Right lobe of liver (tissue), 6 donors: Measurements from ENCODE around the gene DAPK1. TPM values are rescaled to one million over a fixed set of nuclear protein-coding genes. Genes with fewer than 3 reads are reported as not detected.

Experiments used
- ATAC-seq, 4 donors: fragments of 200-7000 bp; cut with Tn5 transposase; one replicate each; pipeline ENCODE4 v1.9.1; 2020; ENCODE audit warnings: mild to moderate bottlenecking in 4 of 4, moderate library complexity in 4 of 4
- DNase-seq, 3 donors: peaks; one replicate each; pipeline ENCODE4 v3.0.0-alpha.2; 2020
- H3K27ac ChIP-seq, 3 donors: fragments of 200-600 bp; one replicate each; pipeline ENCODE4 v1.8.0; 2022
- H3K27me3 ChIP-seq, 2 donors: fragments of 200-600 bp; one replicate each; pipeline ENCODE4 v1.8.0; 2022
- H3K36me3 ChIP-seq, 4 donors: fragments of 200-600 bp; sonication (generic) in 1 of 4; one replicate each; pipeline versions ENCODE4 v1.5.1 to v1.8.0; 2017 to 2022; ENCODE audit warnings: control low read depth in 1 of 4
- H3K4me1 ChIP-seq, 4 donors: fragments of 200-600 bp; sonication (generic) in 1 of 4; one replicate each; pipeline versions ENCODE4 v1.5.1 to v1.8.0; 2017 to 2022; ENCODE audit warnings: control low read depth in 1 of 4
- H3K4me3 ChIP-seq, 3 donors: fragments of 200-600 bp; one replicate each; pipeline ENCODE4 v1.8.0; 2022
- H3K9me3 ChIP-seq, 4 donors: fragments of 200-600 bp; sonication (generic) in 1 of 4; one replicate each; pipeline versions ENCODE4 v1.5.1 to v1.8.0; 2017 to 2022; ENCODE audit warnings: control low read depth in 1 of 4
- POLR2A ChIP-seq: fragments of 450-650 bp; IDR thresholded peaks from one replicate; pipeline ENCODE4 v1.6.1; 2017; ENCODE audit warnings: antibody characterized with exemption, mild to moderate bottlenecking
- WGBS: methylation state at CpG from one replicate; pipeline ENCODE4 v1.1.6; 2018; ENCODE audit warnings: low coverage, low lambda C conversion rate; ENCODE audit not compliant: insufficient coverage; ENCODE audit errors: missing lambda C conversion rate; 5-methylcytosine and 5-hydroxymethylcytosine counted together
- intact Hi-C, 2 donors: fragments of 100-400 bp; cut with DNase I; formaldehyde crosslinking; loops; one replicate each; pipeline versions ENCODE4 v1.11.2 to v1.14.1; 2022
- total RNA-seq, 6 experiments: library from RNA; depleted of rRNA in 2 of 6; stranded (reverse); fragments of >200 nt in 2 of 6; fragmentation: NEBNext Ultra II Directional in 3 of 6; extraction: Animal tissue kit (Norgen Biotek cat#: 25700) in 3 of 6; gene quantifications; one replicate each; pipeline versions ENCODE4 v1.1.0 to v1.2.4, GENCODE V29; 2016 to 2023
- TF ChIP-seq, protein P1 (sequence below), 4 donors: fragments of 200-600 bp in 3 of 4; fragments of 450-650 bp in 1 of 4; IDR thresholded peaks; one replicate each; pipeline versions ENCODE4 v1.5.1 to v1.8.0; 2016 to 2022; ENCODE audit warnings: antibody characterized with exemption in 4 of 4, mild to moderate bottlenecking in 2 of 4
- donor health status: DM: no; HTN: yes; CAD: no.
- donor health status: DM: no; HTN: no; CAD: no.
- donor health status: DM: no; HTN: no; CAD: no.
- donor health status: DM: no; HTN: yes; CAD: no.
- donor health status: DM: no; HTN: yes; CAD: no.

The DAPK1 gene
- total RNA-seq, 6 experiments from 2014 or later = 17.4 to 55.0 (median 33.9) TPM

DNA sequence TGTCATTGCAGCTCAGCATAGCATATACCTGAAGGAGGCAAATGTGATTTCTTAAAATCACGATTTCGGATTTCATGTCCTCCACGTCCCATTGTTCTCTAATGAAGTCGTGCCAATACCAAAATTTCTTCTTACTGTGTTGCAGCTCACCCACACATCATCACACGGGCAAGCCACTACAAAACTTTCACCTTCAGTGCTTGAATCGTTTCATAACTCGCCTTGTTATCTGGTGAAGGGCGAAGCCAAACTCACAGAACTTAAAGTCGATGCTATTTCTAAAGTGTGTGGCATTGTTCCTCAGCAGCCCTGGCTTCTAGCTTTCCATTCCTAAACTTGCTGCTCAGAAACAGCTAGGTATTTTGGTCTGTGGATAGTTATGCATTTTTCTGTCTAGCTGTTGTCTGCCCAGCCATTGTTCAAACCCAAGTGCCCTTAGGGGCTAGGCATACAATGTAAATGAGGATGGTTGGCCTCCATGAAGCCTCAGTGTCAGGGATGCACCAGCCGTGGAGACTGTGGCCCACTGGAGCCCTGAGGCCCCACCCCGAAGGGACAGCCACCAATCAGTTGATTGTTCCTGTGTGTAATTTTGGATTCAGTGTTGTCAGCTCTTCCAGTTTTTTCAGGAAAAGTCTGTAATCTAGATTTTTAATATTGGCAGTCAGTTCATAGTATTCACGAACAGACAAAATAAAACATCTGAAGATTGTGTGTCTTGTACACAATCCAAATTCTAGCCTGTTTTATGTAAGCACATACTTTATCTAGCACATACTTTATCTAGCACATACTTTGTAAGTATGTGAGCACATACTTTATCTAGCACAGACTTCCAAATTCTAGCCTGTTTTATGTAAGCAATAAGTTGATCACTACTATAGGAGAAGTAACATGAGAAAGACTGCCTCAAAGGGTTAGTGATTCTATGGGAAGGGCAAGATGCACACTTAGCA is 112.8 kb downstream of the DAPK1 start:
- H3K4me1 ChIP-seq = peaks cover 0 to 43% (median 18%) of the 10 kb centered on the region in 4 donors
- peak in 2 of 4 donors; percentile 5 to 39 for ATAC-seq
- intact Hi-C loops = no loop called here
- no peak overlapping the region for H3K4me3 ChIP-seq
- H3K36me3 ChIP-seq = no peaks in the 10 kb centered on the region
- no peaks in the 10 kb centered on the region for H3K9me3 ChIP-seq
- TF ChIP-seq, protein P1, sequence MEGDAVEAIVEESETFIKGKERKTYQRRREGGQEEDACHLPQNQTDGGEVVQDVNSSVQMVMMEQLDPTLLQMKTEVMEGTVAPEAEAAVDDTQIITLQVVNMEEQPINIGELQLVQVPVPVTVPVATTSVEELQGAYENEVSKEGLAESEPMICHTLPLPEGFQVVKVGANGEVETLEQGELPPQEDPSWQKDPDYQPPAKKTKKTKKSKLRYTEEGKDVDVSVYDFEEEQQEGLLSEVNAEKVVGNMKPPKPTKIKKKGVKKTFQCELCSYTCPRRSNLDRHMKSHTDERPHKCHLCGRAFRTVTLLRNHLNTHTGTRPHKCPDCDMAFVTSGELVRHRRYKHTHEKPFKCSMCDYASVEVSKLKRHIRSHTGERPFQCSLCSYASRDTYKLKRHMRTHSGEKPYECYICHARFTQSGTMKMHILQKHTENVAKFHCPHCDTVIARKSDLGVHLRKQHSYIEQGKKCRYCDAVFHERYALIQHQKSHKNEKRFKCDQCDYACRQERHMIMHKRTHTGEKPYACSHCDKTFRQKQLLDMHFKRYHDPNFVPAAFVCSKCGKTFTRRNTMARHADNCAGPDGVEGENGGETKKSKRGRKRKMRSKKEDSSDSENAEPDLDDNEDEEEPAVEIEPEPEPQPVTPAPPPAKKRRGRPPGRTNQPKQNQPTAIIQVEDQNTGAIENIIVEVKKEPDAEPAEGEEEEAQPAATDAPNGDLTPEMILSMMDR (IDR thresholded peaks at IDR 0.05) = no peak
- no peak for TF ChIP-seq POLR2A
- DNase-seq = no peak
- H3K27ac ChIP-seq = peak overlapping the region in 2 of 3 donors; percentile 42 to 89
- no peaks in the 10 kb centered on the region for H3K27me3 ChIP-seq
- WGBS = 42% methylated on average over 12 of the region's 12 CpGs

DNA sequence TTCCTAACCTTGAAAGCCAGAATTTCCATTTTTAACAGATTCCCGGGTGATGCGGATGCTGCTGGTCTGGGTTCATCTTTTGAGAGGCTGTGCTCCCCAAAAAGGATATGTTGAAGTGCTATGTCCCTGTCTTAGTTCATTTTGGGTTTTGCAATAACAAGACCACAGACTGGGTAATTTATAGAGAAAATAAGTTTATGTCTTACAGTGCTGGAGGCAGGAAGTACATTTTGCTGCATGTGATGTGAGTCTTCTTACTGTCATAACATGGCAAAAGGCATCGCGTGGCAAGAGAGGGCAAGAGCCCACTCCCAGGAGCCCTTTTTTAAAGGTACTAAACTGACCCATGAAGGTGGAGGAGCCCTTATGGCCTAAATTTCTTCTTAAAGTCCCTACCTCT is 114.1 kb downstream of the DAPK1 start:
- Histone ChIP-seq H3K27ac (peak overlapping the region; percentile 34 to 89 (median 86)), H3K4me3 (no peak overlapping the region), H3K27me3 (no peaks in the 10 kb centered on the region), H3K36me3 (no peaks in the 10 kb centered on the region), H3K4me1 (peaks cover 0 to 43% (median 18%) of the 10 kb centered on the region in 4 donors), H3K9me3 (no peaks in the 10 kb centered on the region)
- WGBS = 74% methylated on average over 4 of the region's 4 CpGs
- TF ChIP-seq POLR2A = no peak
- TF ChIP-seq, protein P1 (IDR thresholded peaks at IDR 0.05) = no peak
- intact Hi-C loops = no loop called here
- DNase-seq = no peak
- no peak for ATAC-seq

DNA sequence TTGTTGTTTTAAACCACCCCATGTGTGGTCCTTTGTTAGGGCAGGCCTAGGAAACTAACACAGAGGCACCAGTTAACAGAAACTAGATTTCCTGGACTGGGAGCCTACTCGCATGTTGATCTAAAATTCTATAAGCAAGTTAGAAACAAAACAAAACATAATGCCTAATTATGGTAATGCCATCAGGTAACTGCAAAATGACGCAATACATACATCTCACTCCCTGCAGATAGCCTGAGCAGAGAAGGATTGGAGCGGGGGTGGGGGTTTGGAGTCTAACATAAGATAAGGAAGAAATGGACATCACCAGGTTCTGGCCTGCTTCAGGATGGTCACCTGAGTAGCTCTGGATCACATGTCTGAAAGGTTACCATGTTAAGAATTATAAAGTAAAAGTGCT is 114.9 kb downstream of the DAPK1 start:
- Histone ChIP-seq H3K36me3 (no peaks in the 10 kb centered on the region), H3K27ac (peak overlapping the region; percentile 33 to 89 (median 86)), H3K4me1 (peaks cover 0 to 43% (median 18%) of the 10 kb centered on the region in 4 donors), H3K27me3 (no peaks in the 10 kb centered on the region), H3K4me3 (no peak overlapping the region), H3K9me3 (no peaks in the 10 kb centered on the region)
- intact Hi-C loops = no loop called here
- WGBS = 95% methylated on average over 3 of the region's 3 CpGs
- DNase-seq (no peak), ATAC-seq (no peak)
- TF ChIP-seq, protein P1 (IDR thresholded peaks at IDR 0.05) = no peak
- no peak for TF ChIP-seq POLR2A

DNA sequence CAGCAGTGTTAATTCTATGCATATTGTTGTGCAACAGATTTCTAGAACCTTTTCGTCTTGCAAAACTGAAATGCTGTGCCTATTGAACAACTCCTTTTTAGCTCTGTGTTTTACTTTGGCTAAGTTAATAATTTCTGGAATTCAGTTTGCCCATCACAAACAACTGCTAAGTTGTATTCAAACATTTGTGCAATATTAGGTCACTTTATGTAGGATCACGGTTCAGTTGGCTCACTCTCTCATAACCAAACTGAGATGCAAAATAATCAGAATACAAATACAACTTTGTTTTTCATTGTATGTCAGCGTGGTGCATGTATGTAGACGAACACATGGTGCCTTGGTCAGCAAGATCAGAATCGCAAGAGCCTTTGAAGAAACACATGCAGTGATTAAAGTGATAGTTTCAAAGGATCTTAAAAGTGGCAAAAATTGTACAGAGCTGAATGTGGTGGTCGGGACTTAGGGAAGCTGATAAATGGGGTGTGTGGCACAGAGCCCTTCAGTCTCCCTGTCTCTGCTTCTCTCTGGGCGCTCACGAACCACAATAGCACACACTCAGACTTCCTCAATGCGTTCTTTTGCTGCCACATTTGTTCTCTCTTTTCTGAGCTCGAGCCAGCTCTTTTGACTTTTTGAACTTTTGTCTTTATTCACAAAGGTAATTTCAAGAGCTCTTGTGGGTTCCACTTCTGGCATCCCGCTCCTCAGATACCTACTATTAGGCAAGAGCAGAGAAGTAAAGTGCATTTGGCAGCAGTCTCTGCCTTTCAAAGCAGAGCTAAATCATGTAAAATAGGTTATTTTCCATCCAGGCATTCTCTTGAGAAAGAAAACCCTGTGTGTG is 115.8 kb downstream of the DAPK1 start:
- intact Hi-C loops = no loop called here
- DNase-seq (peak in 1 of 3 donors; percentile 79), ATAC-seq (peak; percentile 71 to 87 (median 74))
- Histone ChIP-seq H3K27me3 (no peaks in the 10 kb centered on the region), H3K4me1 (peaks cover 0 to 43% (median 18%) of the 10 kb centered on the region in 4 donors), H3K27ac (peak overlapping the region; percentile 49 to 89 (median 86)), H3K9me3 (no peaks in the 10 kb centered on the region), H3K36me3 (no peaks in the 10 kb centered on the region), H3K4me3 (peak overlapping the region in 2 of 3 donors; percentile 16 to 33)
- 15% methylated on average over 10 of the region's 11 CpGs for WGBS
- TF ChIP-seq, protein P1 (IDR thresholded peaks at IDR 0.05) = no peak
- no peak for TF ChIP-seq POLR2A
